Sigmoid colon (tissue), 7 donors: ENCODE results near the gene PAPOLG. TPM values are rescaled to one million over a fixed set of nuclear protein-coding genes. Genes with fewer than 3 reads are reported as not detected.

ENCODE experiments used
- DNase-seq: peaks from one replicate; pipeline ENCODE4 v3.0.0-alpha.2; 2019
- H3K27ac ChIP-seq, 4 donors: fragments of 200-600 bp; sonication (generic); one replicate each; pipeline ENCODE4 v1.5.1; 2016 to 2019; ENCODE audit warnings: mild to moderate bottlenecking in 1 of 4
- H3K27me3 ChIP-seq, 3 donors: fragments of 200-600 bp; sonication (generic); one replicate each; pipeline ENCODE4 v1.5.1; 2019; ENCODE audit warnings: mild to moderate bottlenecking in 1 of 3
- H3K36me3 ChIP-seq, 4 donors: fragments of 200-600 bp; sonication (generic); one replicate each; pipeline ENCODE4 v1.5.1; 2016 to 2019
- H3K4me1 ChIP-seq, 4 donors: fragments of 200-600 bp; sonication (generic); one replicate each; pipeline ENCODE4 v1.5.1; 2017 to 2019
- H3K4me3 ChIP-seq, 4 donors: fragments of 200-600 bp; sonication (generic); one replicate each; pipeline ENCODE4 v1.5.1; 2017 to 2019; ENCODE audit warnings: mild to moderate bottlenecking in 2 of 4, moderate library complexity in 1 of 4
- H3K9me3 ChIP-seq, 4 donors: fragments of 200-600 bp in 3 of 4; sonication (generic) in 3 of 4; one replicate each; pipeline versions ENCODE4 v1.5.1 to v1.6.1; 2013 to 2019
- EP300 ChIP-seq, 4 donors: sonication (generic); formaldehyde crosslinking; IDR thresholded peaks; one replicate each; pipeline ENCODE4 v1.6.1; 2017; ENCODE audit warnings: antibody characterized with exemption in 4 of 4
- POLR2A ChIP-seq, 2 donors: fragments of 450-650 bp; IDR thresholded peaks; one replicate each; pipeline ENCODE4 v1.6.1; 2016; ENCODE audit warnings: antibody characterized with exemption in 2 of 2, mild to moderate bottlenecking in 2 of 2, moderate library complexity in 2 of 2
- POLR2AphosphoS5 ChIP-seq, 4 donors: sonication (generic); formaldehyde crosslinking; IDR thresholded peaks; one replicate each; pipeline ENCODE4 v1.6.1; 2017; ENCODE audit warnings: antibody characterized with exemption in 4 of 4
- WGBS, 2 donors: extraction: QIAGEN DNeasy Blood & Tissue Kit; methylation state at CpG; one replicate each; pipeline ENCODE4 v1.1.7; 2013; 5-methylcytosine and 5-hydroxymethylcytosine counted together
- intact Hi-C: fragments of 100-400 bp; cut with DNase I; formaldehyde crosslinking; loops from one replicate; pipeline ENCODE4 v1.15.1; 2023
- polyA plus RNA-seq, 3 donors: library from polyadenylated mRNA; stranded (reverse); fragments of 200-250 nt; gene quantifications; one replicate each; pipeline ENCODE4 v1.2.3, GENCODE V29; 2013
- total RNA-seq, 4 donors: library from RNA; depleted of rRNA; stranded (reverse); fragments of >200 nt; gene quantifications; one replicate each; pipeline ENCODE4 v1.1.0, GENCODE V29; 2016
- TF ChIP-seq, protein P1 (sequence below), 4 experiments: fragments of 450-650 bp in 3 of 4; fragments of 200-600 bp in 1 of 4; IDR thresholded peaks; one replicate each; pipeline ENCODE4 v1.5.1; 2016 to 2019; ENCODE audit warnings: antibody characterized with exemption in 4 of 4, mild to moderate bottlenecking in 3 of 4, moderate library complexity in 2 of 4
- donor health status: healthy with polysubstance abuse.
- donor health status: Bipolar disorder and iron deficiency.
- donor health status: healthy.

PAPOLG gene
- total and polyA plus RNA-seq, 7 donors: 3.6 to 16.1 (median 10.7) TPM

DNA sequence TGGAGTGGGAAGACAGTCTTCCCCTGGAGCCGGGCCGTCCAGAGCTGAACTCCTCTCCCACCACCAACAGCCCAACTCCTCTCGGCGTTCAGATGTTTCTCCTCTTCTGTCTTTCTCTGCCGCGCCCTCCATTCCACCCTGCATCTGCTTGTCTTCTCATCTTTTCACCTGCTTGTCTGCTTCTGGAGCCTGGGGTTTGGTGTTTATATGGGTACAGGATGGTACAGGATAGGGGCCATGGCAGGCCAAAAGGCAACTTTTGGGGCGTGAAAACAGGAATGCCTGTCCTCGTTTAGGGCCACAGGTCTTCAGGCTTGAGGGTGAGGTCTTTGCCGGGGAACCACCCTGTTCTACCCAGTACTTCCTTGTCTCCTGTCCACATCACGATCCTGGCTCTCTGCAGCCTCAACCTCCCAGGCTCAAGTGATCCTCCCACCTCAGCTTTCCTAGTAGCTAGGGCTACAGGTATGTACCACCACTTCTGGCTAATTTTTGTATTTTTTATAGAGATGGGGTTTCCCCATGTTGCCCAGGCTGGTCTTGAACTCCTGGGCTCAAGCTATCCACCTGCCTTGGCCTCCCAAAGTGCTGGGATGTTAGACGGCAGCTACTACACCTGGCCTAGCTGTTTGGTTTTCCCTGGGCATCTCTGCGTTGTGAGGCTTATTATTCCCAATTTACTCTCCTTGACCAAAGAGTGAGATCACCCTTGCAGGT lies 64.5 kb downstream of the PAPOLG start:
- H3K4me3 ChIP-seq: no peak overlapping the region
- no peaks in the 10 kb centered on the region for H3K9me3 ChIP-seq
- no peaks in the 10 kb centered on the region for H3K4me1 ChIP-seq
- 88 to 92% methylated on average over 12 of the region's 12 CpGs for WGBS, 2 donors
- DNase-seq: no peak
- H3K36me3 ChIP-seq: no peaks in the 10 kb centered on the region
- H3K27ac ChIP-seq: no peak overlapping the region
- TF ChIP-seq, protein P1, sequence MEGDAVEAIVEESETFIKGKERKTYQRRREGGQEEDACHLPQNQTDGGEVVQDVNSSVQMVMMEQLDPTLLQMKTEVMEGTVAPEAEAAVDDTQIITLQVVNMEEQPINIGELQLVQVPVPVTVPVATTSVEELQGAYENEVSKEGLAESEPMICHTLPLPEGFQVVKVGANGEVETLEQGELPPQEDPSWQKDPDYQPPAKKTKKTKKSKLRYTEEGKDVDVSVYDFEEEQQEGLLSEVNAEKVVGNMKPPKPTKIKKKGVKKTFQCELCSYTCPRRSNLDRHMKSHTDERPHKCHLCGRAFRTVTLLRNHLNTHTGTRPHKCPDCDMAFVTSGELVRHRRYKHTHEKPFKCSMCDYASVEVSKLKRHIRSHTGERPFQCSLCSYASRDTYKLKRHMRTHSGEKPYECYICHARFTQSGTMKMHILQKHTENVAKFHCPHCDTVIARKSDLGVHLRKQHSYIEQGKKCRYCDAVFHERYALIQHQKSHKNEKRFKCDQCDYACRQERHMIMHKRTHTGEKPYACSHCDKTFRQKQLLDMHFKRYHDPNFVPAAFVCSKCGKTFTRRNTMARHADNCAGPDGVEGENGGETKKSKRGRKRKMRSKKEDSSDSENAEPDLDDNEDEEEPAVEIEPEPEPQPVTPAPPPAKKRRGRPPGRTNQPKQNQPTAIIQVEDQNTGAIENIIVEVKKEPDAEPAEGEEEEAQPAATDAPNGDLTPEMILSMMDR (IDR thresholded peaks at IDR 0.05): no peak
- TF ChIP-seq EP300 (IDR thresholded peaks at IDR 0.05) (no peak), POLR2A (IDR thresholded peaks at IDR 0.05) (no peak)
- intact Hi-C loops: no loop called here
- no peaks in the 10 kb centered on the region for H3K27me3 ChIP-seq

DNA sequence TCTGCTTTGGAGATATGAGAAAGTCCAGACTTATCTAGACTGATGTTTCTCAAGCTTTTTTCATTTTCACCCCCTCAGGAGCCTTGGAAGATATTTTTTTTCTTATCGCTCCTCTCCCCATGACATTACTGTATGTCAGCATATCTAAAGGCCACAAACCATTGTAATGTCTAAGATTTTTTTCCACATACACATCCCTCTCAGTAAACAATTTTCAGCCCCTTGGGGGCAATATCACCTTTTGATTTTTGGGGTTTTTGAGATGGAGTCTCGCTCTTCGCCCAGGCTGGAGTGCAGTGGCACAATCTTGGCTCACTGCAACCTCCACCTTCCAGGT lies 65.0 kb downstream of the PAPOLG start:
- DNase-seq: no peak
- TF ChIP-seq, protein P1 (IDR thresholded peaks at IDR 0.05): no peak
- TF ChIP-seq POLR2A (IDR thresholded peaks at IDR 0.05) (no peak), EP300 (IDR thresholded peaks at IDR 0.05) (no peak), POLR2AphosphoS5 (IDR thresholded peaks at IDR 0.05) (no peak)
- WGBS, 2 donors: 96 to 98% methylated on average over 3 of the region's 3 CpGs
- Histone ChIP-seq H3K9me3 (no peaks in the 10 kb centered on the region), H3K27ac (no peak overlapping the region), H3K36me3 (no peaks in the 10 kb centered on the region), H3K4me1 (no peaks in the 10 kb centered on the region), H3K4me3 (no peak overlapping the region), H3K27me3 (no peaks in the 10 kb centered on the region)
- intact Hi-C loops: no loop called here

DNA sequence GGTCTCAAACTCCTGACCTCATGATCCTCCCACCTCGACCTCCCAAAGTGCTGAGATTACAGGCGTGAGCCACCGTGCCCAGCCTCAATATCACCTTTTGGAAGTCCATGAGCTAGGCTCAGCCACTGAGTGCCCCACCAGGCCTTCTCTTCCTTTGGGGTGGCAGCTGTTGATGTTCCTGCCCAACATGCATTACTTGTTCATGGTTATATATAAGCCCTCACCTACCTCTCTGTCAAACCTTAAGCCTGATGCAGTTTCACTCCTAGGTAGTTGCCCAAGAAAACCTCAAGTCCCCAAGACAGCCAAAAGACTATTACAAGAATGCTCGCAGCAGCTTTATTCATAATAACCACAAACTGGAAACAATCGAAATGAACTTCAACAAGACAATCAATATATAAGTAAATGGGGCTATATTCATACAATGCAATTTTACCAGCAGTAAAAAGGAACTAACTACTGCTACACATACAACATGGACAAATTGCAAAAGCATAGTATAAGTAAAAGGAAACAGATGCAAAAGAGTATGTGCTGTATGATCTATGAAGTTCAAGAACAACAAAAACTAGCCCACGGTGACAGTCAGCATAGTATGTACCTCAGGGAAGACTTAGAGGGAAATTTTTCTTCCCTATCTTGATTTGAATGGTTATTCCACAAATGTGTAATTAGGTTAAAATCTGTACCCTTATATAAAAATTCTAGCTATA lies 65.7 kb downstream of the PAPOLG start:
- intact Hi-C loops: no loop called here
- WGBS, 2 donors: 82 to 91% methylated on average over 6 of the region's 6 CpGs
- no peak for DNase-seq

DNA sequence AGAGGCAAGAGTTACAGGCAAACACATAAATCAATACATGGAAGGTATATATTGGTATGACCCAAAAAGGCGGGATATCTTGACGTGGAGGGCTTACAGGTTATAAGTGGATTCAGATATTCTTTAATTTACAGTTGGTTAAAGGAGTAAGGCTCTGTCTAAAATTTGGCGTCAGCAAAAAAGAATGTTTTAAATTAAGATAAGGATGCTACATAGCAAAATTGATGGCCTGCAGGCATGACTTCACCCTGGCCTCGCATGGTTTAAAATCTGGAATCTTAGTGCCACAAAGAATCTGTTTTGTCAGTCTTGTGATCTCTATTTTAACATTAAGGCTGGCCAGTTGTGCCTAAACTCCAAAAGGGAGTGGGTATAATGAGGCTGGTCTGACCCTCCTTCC lies 66.9 kb downstream of the PAPOLG start:
- no peak for DNase-seq
- H3K36me3 ChIP-seq: no peaks in the 10 kb centered on the region
- no peak overlapping the region for H3K27ac ChIP-seq
- no peaks in the 10 kb centered on the region for H3K27me3 ChIP-seq
- no peaks in the 10 kb centered on the region for H3K9me3 ChIP-seq
- H3K4me3 ChIP-seq: no peak overlapping the region
- intact Hi-C loops: no loop called here
- WGBS, 2 donors: 90 to 94% methylated on average over 4 of the region's 4 CpGs
- TF ChIP-seq POLR2AphosphoS5 (IDR thresholded peaks at IDR 0.05) (no peak), EP300 (IDR thresholded peaks at IDR 0.05) (no peak), POLR2A (IDR thresholded peaks at IDR 0.05) (no peak)
- TF ChIP-seq, protein P1 (IDR thresholded peaks at IDR 0.05): no peak
- H3K4me1 ChIP-seq: no peaks in the 10 kb centered on the region

More for the DNA sequence above, 65.7 kb downstream of the PAPOLG start:
- H3K27me3 ChIP-seq: no peaks in the 10 kb centered on the region
- H3K4me3 ChIP-seq: no peak overlapping the region
- TF ChIP-seq EP300 (IDR thresholded peaks at IDR 0.05) (no peak), POLR2A (IDR thresholded peaks at IDR 0.05) (no peak), POLR2AphosphoS5 (IDR thresholded peaks at IDR 0.05) (no peak)
- TF ChIP-seq, protein P1 (IDR thresholded peaks at IDR 0.05): no peak
- no peaks in the 10 kb centered on the region for H3K4me1 ChIP-seq
- no peak overlapping the region for H3K27ac ChIP-seq
- H3K9me3 ChIP-seq: no peaks in the 10 kb centered on the region
- H3K36me3 ChIP-seq: no peaks in the 10 kb centered on the region
